ENCODE data around the gene SYNGR4.

- no peak for TF ChIP-seq CTCF (optimal IDR thresholded peaks at IDR 0.05 in 1 of 3, IDR thresholded peaks at IDR 0.05 in 1 of 3, conservative IDR thresholded peaks at IDR 0.05 in 1 of 3; ENCODE audit: extremely low read depth in 1 of 3, insufficient read depth in 2 of 3, low read length in 3 of 3)
- no peak for TF ChIP-seq EZH2 (IDR thresholded peaks at IDR 0.05; ENCODE audit: low read length)
Observed at GRCh38 chr19:48348045-48348444, 16.1 kb upstream of the SYNGR4 start.

Measured in keratinocyte (primary cell).